AG09319 (cell line): Measurements from ENCODE around the gene ARMH3.

Source experiments
- DNase-seq: peaks from one replicate; pipeline ENCODE4 v3.0.0-alpha.2; 2010; ENCODE audit warnings: low read depth; ENCODE audit errors: extremely low read depth
- TF ChIP-seq, protein P1 (sequence below): IDR thresholded peaks from 2 replicates; pipeline ENCODE4 v1.5.1; 2011; ENCODE audit warnings: low read depth, mild to moderate bottlenecking, inconsistent platforms, low read length, moderate library complexity

ARMH3 gene, protein sequence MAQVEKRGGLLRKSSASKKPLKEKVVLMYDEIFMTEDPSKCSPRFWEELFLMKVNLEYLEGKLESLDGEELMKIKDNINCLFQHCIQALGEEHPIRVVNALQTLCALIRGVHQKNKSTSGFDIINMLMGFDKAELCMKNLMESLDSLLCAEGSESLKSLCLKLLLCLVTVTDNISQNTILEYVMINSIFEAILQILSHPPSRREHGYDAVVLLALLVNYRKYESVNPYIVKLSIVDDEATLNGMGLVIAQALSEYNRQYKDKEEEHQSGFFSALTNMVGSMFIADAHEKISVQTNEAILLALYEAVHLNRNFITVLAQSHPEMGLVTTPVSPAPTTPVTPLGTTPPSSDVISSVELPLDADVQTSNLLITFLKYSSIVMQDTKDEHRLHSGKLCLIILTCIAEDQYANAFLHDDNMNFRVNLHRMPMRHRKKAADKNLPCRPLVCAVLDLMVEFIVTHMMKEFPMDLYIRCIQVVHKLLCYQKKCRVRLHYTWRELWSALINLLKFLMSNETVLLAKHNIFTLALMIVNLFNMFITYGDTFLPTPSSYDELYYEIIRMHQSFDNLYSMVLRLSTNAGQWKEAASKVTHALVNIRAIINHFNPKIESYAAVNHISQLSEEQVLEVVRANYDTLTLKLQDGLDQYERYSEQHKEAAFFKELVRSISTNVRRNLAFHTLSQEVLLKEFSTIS

DNA sequence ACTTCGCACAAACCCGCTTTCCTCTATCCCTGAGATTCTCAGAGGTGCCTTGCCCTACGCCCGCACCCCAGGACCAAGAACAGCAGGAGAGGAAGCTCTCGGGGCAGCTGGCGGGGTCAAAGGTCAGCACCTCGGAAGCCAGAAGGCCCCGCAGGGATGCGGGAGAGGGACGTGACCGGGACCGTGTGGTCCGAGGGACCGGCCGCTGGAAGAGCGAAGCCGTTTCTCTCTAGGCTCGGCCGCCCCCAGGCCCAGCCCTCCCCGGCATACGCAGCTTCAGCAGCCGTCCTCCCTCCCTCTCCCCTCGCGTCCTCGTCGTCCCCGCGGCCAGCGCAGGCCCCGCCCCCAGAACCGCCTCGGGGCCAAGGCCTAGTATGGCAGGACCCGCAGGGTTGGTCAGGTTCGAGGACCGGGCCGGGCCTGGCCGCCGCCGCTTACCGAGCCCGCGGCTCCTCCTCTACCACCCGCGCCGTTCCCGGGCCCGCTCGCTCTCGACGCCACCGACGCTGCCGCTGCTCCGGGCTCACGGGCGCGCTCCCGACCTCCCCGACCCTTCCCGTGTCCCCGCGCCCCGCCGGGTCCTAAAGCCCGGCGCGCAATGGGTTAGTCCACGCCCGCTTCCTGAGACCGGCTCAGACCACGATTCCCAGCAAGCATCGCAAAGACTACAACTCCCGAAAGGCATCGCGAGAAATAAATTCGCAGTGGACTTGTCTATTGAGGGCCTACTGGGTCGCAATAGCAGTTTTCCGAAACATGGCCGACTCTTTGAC, at the start of gene ARMH3:
Gene ARMH3 (minus strand): TSS at position 527 of the 773 bp plus-strand sequence. CDS start 16,059 bp downstream, outside the sequence.
- TF ChIP-seq, protein P1, sequence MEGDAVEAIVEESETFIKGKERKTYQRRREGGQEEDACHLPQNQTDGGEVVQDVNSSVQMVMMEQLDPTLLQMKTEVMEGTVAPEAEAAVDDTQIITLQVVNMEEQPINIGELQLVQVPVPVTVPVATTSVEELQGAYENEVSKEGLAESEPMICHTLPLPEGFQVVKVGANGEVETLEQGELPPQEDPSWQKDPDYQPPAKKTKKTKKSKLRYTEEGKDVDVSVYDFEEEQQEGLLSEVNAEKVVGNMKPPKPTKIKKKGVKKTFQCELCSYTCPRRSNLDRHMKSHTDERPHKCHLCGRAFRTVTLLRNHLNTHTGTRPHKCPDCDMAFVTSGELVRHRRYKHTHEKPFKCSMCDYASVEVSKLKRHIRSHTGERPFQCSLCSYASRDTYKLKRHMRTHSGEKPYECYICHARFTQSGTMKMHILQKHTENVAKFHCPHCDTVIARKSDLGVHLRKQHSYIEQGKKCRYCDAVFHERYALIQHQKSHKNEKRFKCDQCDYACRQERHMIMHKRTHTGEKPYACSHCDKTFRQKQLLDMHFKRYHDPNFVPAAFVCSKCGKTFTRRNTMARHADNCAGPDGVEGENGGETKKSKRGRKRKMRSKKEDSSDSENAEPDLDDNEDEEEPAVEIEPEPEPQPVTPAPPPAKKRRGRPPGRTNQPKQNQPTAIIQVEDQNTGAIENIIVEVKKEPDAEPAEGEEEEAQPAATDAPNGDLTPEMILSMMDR, result no peak
- DNase-seq, result peak; percentile 94

DNA sequence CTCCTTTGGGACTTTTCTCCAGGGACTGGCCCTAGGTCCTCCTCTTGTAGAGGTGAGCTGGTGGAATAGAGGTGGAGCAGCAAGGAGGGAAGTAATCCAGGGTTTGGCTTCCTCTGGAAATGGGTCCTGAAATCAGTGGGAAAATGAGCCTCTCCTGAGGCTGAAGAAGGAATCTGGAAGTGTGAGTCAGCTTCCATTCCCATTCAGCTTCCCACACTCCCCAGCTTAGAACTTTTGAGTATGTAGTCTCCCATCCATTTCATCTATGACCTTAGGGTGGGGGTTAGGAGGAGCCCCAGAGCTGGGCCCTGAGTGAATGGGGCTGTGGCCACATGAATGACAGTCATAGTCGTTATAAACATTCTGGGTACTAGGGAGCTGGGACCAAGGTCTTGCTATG, 46.4 kb upstream of the ARMH3 start:
- no peak for DNase-seq
- TF ChIP-seq, protein P1, result no peak

DNA sequence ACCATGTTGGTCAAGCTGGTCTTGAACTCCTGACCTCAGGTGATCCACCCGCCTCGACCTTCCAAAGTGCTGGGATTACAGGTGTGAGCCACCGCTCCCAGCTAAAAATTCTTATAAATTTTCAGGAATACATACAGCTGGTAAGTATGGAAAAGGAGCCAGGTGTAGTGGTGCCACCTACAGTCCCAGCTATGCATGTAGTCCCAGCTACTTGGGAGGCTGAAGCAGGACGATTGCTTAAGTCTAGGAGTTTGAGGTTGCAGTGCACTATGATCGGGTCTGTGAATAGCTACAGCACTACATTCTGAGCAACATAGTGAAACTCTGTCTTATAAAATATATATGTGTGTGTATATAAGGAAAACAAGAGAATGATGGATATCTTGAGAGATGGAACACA, 45.2 kb upstream of the ARMH3 start:
- DNase-seq, result no peak
- TF ChIP-seq, protein P1, result no peak

DNA sequence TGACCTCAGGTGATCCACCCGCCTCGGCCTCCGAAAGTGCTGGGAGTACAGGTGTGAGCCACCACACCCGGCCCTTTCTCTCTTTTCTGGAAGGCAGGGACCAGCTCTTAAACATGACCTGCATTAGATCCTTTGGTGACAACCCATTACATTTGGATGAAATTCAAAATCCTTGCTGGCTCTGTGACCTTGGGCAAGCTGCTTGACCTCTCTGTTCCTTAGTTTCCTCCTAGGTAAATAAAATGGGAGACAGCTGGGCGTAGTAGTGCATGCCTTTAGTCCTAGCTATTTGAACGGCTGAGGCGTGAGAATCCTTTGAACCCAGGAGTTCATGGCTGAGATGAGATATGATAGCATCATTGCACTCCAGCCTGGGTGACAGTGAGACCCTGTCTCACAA, 40.5 kb upstream of the ARMH3 start:
- TF ChIP-seq, protein P1, result no peak
- DNase-seq, result no peak

DNA sequence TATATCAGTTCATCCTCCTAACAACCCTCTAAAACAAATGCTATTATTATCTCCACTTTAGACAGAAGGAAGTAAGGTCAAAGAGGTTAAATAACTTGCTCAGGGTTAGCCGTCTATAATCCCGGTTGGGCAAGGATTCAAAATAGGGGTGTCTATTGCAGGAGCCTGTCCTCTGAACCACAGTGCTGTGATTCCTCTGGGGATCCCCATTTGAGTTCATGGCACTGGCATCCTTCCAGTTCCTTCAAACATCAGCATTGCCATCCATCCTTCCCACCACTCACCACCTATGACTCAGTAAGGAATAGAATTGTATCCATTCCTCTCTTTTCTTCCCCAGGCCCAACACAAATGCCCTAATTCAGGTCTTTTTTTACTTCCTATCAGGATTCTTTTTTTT, 34.8 kb upstream of the ARMH3 start:
- DNase-seq, result no peak
- TF ChIP-seq, protein P1, result no peak

DNA sequence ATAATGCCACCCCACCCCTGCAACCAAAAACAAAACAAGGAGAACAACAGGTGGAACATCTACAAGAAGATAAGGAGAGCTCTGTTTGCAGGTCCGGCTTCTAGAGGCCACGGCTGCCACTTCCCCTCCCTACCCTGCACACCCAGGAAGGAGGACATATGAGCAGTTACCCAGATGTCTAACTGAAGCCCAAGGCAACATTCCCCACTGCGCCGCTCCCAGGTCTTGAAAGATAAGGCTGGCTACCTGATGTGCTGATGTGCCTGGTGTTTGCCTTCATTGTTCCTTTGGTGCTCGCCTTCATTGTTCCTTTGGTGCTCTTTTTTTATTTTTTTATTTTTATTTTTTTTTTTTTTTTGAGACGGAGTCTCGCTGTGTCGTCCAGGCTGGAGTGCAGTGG, 30.2 kb upstream of the ARMH3 start:
- TF ChIP-seq, protein P1, result no peak
- DNase-seq, result no peak

DNA sequence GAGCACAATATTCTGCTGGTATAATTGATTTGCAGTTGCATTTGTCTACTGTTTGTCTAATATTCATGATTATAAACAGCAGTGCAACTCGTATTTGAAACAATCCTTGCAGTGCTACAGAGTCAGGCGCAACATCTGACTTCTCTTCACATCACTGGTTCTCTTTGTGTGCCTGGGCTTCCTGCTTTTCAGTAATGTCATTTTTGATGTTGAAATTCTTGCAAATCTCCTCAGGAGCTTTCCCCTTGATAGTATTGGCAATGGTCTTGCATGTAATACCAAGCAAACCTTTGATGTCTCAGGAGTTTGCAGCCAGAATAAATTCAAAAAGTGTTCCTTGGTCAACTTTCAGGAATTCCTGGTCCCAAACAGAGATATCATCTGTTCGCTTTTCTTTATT, 29.4 kb upstream of the ARMH3 start:
- no peak for DNase-seq
- TF ChIP-seq, protein P1, result no peak
